Cardiac muscle cell (in vitro differentiated cells and primary cell): Measurements from ENCODE around the gene CACNA1E. TPM values are rescaled to one million over a fixed set of nuclear protein-coding genes. Genes with fewer than 3 reads are reported as not detected.

ENCODE experiments used
- DNase-seq, 2 donors: peaks; one replicate each; pipeline versions ENCODE4 v3.0.0 to v3.0.0-alpha.2; 2010 to 2017; ENCODE audit warnings: low read depth in 1 of 2, low spot score in 1 of 2
- H3K27ac ChIP-seq: fragments of 200-600 bp; sonication (generic); 2 replicates; pipeline ENCODE4 v1.5.1; 2016
- H3K27me3 ChIP-seq: fragments of 200-600 bp; sonication (generic); 2 replicates; pipeline ENCODE4 v1.6.0; 2016; ENCODE audit warnings: control low read depth
- H3K36me3 ChIP-seq: fragments of 200-600 bp; sonication (generic); 2 replicates; pipeline ENCODE4 v1.5.1; 2016; ENCODE audit warnings: control low read depth
- H3K4me1 ChIP-seq: fragments of 200-600 bp; sonication (generic); 2 replicates; pipeline ENCODE4 v1.8.1; 2017; ENCODE audit warnings: low read depth, mild to moderate bottlenecking, mixed run types
- H3K4me3 ChIP-seq: fragments of 200-600 bp; sonication (generic); 2 replicates; pipeline ENCODE4 v1.5.1; 2016; ENCODE audit warnings: mild to moderate bottlenecking
- H3K9me3 ChIP-seq: fragments of 200-600 bp; sonication (generic); 2 replicates; pipeline ENCODE4 v1.5.1; 2017; ENCODE audit warnings: low read depth, mild to moderate bottlenecking, control low read depth
- polyA plus RNA-seq: library from polyadenylated mRNA; unstranded; fragments of >200 nt; fragmentation: Nextera tagmentation; extraction: Ambion mirVana; gene quantifications from 2 replicates; pipeline ENCODE4 v1.2.1, GENCODE V29; 2016
- total RNA-seq: library from RNA; depleted of rRNA; stranded (reverse); fragments of >200 nt; gene quantifications from 2 replicates; pipeline ENCODE4 v1.2.3, GENCODE V29; 2016
- TF ChIP-seq, protein P1 (sequence below): IDR thresholded peaks from 2 replicates; pipeline ENCODE4 v1.5.1; 2012; ENCODE audit warnings: low read depth, mild to moderate bottlenecking, low read length

CACNA1E gene
- total and polyA plus RNA-seq, 2 experiments from 2014 or later, result 0.36 TPM; not detected in 1

DNA sequence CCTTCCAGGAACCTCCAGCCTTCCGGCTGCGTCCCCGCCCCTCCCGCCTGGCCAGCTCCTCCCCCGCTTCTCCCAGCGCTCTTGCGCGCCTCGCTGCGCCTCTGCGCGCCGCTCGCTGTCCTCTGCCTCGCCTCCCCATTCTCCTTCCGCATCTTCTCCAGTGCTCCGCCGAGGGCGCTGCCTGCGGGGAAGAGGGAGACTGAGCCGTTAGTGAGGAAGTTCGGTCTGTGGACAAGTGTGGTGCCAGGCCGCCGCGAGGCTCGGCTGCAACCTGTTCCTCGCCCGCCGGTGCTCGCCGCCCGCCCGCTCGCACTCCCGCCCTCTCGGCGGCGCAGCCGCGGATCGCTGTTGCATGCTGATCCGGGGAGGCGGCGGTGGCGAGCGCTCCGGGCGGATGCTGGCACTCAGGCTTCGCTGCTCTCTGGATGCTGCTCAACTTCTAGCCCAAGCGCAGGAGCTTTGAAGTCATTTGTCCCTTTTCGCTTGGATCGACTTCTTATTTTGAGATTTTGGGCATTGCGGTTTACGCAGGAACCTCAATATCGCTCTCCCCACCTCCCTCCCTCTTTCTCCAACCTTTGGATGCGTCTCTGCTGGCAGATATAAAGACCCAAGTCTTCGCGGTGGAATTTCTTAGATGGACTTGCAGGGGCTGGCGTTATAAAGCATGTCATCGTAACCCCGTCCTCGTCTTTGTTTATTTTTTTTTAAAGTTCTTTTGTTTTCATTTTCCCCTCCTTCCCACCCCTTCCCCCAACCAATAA is 614 bp upstream of the CACNA1E start:
- Histone ChIP-seq H3K4me3 (peak overlapping the region; percentile 7), H3K27ac (no peak overlapping the region), H3K9me3 (no peaks in the 10 kb centered on the region), H3K27me3 (peaks cover 98% of the 10 kb centered on the region), H3K4me1 (no peaks in the 10 kb centered on the region), H3K36me3 (no peaks in the 10 kb centered on the region)
- DNase-seq, result peak; percentile 17 to 49
- TF ChIP-seq, protein P1, sequence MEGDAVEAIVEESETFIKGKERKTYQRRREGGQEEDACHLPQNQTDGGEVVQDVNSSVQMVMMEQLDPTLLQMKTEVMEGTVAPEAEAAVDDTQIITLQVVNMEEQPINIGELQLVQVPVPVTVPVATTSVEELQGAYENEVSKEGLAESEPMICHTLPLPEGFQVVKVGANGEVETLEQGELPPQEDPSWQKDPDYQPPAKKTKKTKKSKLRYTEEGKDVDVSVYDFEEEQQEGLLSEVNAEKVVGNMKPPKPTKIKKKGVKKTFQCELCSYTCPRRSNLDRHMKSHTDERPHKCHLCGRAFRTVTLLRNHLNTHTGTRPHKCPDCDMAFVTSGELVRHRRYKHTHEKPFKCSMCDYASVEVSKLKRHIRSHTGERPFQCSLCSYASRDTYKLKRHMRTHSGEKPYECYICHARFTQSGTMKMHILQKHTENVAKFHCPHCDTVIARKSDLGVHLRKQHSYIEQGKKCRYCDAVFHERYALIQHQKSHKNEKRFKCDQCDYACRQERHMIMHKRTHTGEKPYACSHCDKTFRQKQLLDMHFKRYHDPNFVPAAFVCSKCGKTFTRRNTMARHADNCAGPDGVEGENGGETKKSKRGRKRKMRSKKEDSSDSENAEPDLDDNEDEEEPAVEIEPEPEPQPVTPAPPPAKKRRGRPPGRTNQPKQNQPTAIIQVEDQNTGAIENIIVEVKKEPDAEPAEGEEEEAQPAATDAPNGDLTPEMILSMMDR, result no peak

DNA sequence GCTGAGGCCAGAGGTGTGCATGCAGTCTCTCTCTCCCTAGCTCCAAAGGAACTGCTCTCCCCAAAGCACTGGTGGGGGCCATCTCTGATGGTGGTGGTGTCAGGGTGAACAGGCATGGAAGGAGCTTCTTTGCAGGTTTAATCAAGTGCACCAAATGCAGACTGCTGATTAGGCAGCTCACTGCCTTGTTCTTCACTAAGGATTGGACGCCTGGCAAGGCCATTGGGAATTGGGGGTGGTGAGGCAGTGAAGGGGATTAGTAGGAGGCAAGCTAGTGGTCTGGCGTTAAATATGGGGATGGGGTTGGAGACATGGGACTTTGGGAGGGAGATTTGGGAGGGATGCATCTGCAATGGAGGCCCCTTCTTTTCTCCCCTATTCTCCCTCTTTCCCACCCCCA is 1.5 kb downstream of the CACNA1E start:
- Histone ChIP-seq H3K4me3 (no peak overlapping the region), H3K9me3 (no peaks in the 10 kb centered on the region), H3K27me3 (peaks cover 100% of the 10 kb centered on the region), H3K36me3 (no peaks in the 10 kb centered on the region), H3K27ac (no peak overlapping the region), H3K4me1 (no peaks in the 10 kb centered on the region)
- no peak for DNase-seq
- TF ChIP-seq, protein P1, result no peak

DNA sequence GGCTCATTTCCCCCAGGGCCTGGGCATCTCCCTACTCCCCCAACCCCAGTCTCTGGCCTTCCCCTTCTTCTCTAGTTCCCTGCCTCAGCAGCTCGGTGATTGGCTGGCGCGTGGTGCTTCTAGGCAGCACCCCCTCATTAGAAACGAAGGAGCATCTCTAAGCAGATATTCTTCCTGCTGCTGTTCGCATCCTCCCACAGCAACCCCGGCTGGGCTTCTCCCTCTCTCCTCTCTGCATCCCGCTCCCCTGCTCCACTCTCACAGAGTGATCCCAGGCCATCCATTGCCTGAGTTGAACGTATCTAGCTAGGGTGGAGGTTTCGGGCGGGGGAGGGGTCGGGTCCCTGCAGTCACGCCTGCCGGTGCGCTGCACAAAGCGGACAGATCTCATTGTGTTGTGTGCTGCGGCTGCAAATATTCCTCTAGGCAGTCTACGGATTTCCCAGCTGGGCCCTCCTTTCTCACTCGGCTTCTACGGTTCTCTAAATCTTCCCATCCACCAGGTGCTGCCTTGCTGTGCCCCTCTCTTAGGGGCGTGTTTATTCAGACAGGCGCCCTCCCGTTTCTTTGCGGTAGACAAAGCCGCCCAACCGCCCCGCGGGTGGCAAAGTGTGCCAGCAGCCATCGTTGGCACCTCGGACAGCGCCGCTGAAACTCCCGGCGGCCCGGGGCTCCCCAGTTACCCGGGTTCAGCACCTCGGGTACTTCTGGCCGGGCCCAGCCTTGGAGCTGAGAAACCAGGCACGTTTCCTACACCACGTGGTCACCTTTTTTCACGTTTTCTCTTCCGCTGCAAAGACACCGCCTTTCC is 2.2 kb downstream of the CACNA1E start:
- no peak overlapping the region for H3K4me3 ChIP-seq

DNA sequence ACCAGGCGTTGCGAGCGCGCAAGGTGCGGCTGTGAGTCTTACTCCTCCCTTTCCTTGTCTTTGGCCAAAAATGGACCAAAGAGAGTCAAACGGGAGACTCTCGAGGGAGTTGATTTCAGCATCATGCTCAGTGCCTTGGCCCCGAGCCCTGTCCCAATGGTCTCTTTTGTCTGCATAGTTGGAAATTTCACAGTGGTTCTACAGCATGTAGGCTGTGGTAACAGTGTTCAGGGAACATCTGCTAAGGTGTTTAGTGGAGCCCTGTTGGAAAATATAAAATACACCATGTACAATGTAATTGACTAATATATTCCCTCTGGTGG is 2.7 kb downstream of the CACNA1E start:
- H3K4me3 ChIP-seq, result no peak overlapping the region
- H3K36me3 ChIP-seq, result no peaks in the 10 kb centered on the region
- no peak overlapping the region for H3K27ac ChIP-seq
- H3K9me3 ChIP-seq, result no peaks in the 10 kb centered on the region
- DNase-seq, result no peak
- H3K4me1 ChIP-seq, result no peaks in the 10 kb centered on the region
- TF ChIP-seq, protein P1, result no peak
- peaks cover 100% of the 10 kb centered on the region for H3K27me3 ChIP-seq

More for the DNA sequence above, 2.2 kb downstream of the CACNA1E start:
- no peaks in the 10 kb centered on the region for H3K36me3 ChIP-seq
- peak in 1 of 2 donors; percentile 82 for DNase-seq
- TF ChIP-seq, protein P1, result no peak
- H3K27ac ChIP-seq, result no peak overlapping the region
- H3K9me3 ChIP-seq, result no peaks in the 10 kb centered on the region
- H3K4me1 ChIP-seq, result no peaks in the 10 kb centered on the region
- peaks cover 100% of the 10 kb centered on the region for H3K27me3 ChIP-seq

DNA sequence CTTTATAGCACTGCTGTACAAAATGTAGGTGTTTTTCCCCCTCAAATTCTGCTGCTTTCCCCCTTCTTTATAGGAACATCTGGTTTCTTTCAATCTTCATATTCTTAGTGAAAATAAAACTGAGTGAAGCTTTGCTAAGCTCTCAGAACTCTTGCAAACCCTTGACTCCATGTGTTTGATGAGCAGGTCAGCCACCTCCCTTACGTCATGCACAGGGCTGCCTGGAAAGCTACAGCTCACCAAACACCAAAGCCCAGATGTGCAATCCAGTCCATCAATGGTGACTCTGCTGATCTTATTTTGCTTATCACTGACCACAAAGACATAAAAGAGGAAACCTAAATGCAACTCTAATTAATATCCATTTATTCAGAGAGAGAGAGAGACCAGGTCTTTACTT is 5.5 kb downstream of the CACNA1E start:
- DNase-seq, result no peak
- TF ChIP-seq, protein P1, result no peak
- H3K4me3 ChIP-seq, result no peak overlapping the region
- H3K4me1 ChIP-seq, result no peaks in the 10 kb centered on the region
- no peak overlapping the region for H3K27ac ChIP-seq
- H3K36me3 ChIP-seq, result no peaks in the 10 kb centered on the region
- peaks cover 100% of the 10 kb centered on the region for H3K27me3 ChIP-seq
- H3K9me3 ChIP-seq, result no peaks in the 10 kb centered on the region
